Loucy (cell line): Measurements from ENCODE around the gene MAP7D1.

Source experiments
- EZH2phosphoT487 ChIP-seq: fragments of 200-600 bp; IDR thresholded peaks from 2 replicates; pipeline ENCODE4 v1.6.1; 2018; ENCODE audit warnings: antibody characterized with exemption, mild to moderate bottlenecking, moderate library complexity, borderline replicate concordance
- TF ChIP-seq, protein P1 (sequence below): fragments of 200-600 bp; sonication (generic); conservative IDR thresholded peaks from 2 replicates; pipeline ENCODE4 v1.5.1; 2014; ENCODE audit warnings: mild to moderate bottlenecking, antibody characterized with exemption, low read length

DNA sequence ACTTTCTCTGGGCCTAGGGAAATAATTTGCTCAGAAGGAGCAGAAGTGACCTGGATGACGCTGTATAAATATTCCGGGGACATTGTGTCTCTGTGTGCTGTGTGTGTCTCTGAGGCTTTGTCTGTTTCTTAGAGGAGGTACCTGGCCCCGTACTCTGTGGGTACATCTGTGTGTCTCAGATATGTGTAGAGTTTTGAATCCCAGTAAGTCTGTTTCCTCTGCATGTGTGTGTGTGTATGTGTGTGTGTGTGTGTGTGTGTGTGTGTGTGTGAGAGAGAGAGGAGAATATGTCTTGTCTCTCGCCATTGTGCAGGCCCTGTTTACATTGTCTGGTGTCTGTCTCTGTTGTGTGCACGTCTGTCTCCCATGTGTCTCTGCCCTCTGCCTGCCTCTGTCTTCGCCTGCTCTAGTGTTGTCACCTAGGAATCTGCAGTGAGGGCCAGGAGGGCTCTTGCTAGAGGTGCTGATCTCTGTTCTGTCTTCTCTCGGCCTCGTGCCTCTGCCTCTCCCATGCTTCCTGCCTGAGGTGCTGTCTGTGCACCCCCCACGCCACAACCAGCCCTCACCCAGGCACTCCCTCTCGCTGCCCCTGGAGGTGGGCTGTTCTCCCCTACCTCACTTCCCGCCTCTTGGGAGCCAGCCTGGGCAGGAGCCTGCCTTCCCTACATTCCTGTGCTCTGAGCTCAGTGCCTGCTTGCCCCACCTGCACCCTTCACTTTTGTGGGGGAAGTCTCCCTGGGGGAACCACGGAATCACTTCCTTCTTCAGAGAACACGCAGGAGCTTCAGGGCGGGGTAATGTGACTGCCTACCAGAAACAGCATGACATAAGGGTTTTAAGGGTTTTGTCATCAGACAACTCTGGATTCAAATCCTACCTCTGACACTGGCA is 5.9 kb downstream of the MAP7D1 start:
- TF ChIP-seq, protein P1, sequence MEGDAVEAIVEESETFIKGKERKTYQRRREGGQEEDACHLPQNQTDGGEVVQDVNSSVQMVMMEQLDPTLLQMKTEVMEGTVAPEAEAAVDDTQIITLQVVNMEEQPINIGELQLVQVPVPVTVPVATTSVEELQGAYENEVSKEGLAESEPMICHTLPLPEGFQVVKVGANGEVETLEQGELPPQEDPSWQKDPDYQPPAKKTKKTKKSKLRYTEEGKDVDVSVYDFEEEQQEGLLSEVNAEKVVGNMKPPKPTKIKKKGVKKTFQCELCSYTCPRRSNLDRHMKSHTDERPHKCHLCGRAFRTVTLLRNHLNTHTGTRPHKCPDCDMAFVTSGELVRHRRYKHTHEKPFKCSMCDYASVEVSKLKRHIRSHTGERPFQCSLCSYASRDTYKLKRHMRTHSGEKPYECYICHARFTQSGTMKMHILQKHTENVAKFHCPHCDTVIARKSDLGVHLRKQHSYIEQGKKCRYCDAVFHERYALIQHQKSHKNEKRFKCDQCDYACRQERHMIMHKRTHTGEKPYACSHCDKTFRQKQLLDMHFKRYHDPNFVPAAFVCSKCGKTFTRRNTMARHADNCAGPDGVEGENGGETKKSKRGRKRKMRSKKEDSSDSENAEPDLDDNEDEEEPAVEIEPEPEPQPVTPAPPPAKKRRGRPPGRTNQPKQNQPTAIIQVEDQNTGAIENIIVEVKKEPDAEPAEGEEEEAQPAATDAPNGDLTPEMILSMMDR: no peak
- no peak for TF ChIP-seq EZH2phosphoT487
